ENCODE measurements around the gene FIBCD1. TPM values are rescaled to one million over a fixed set of nuclear protein-coding genes. Genes with fewer than 3 reads are reported as not detected.

Gene FIBCD1
- total RNA-seq, 4 donors from 2014 or later, result 3.3 TPM; not detected in 3

GRCh38 chr9:130939405-130940026, 469 bp upstream of the FIBCD1 start:
- no peaks in the 10 kb centered on the region for H3K36me3 ChIP-seq
- H3K4me1 ChIP-seq, result peaks cover 0 to 38% (median 12%) of the 10 kb centered on the region in 4 donors
- no peaks in the 10 kb centered on the region for H3K9me3 ChIP-seq
- H3K27ac ChIP-seq, result no peak overlapping the region
- TF ChIP-seq CTCF (IDR thresholded peaks at IDR 0.05), result no peak
- no peak for TF ChIP-seq POLR2A (IDR thresholded peaks at IDR 0.05)
- DNase-seq, result no peak
- peak overlapping the region; percentile 12 to 66 (median 48) for H3K4me3 ChIP-seq
- H3K27me3 ChIP-seq, result peaks cover 0 to 25% of the 10 kb centered on the region in 2 donors

GRCh38 chr9:130938184-130938651, 829 bp downstream of the FIBCD1 start:
- no peak overlapping the region for H3K27ac ChIP-seq
- no peaks in the 10 kb centered on the region for H3K36me3 ChIP-seq
- H3K4me1 ChIP-seq, result peaks cover 0 to 40% (median 12%) of the 10 kb centered on the region in 4 donors
- no peak for TF ChIP-seq CTCF (IDR thresholded peaks at IDR 0.05)
- no peak for TF ChIP-seq POLR2A (IDR thresholded peaks at IDR 0.05)
- DNase-seq, result no peak
- peaks cover 0 to 32% of the 10 kb centered on the region in 2 donors for H3K27me3 ChIP-seq
- H3K4me3 ChIP-seq, result peak overlapping the region in 2 of 4 donors; percentile 54 to 66
- no peaks in the 10 kb centered on the region for H3K9me3 ChIP-seq

GRCh38 chr9:130937146-130938076, 1.6 kb downstream of the FIBCD1 start:
- no peak overlapping the region for H3K4me3 ChIP-seq
- H3K36me3 ChIP-seq, result no peaks in the 10 kb centered on the region
- H3K27ac ChIP-seq, result no peak overlapping the region
- H3K4me1 ChIP-seq, result peaks cover 0 to 45% (median 12%) of the 10 kb centered on the region in 4 donors
- no peaks in the 10 kb centered on the region for H3K9me3 ChIP-seq
- DNase-seq, result no peak
- TF ChIP-seq CTCF (IDR thresholded peaks at IDR 0.05), result no peak
- TF ChIP-seq POLR2A (IDR thresholded peaks at IDR 0.05), result no peak
- H3K27me3 ChIP-seq, result peaks cover 0 to 36% of the 10 kb centered on the region in 2 donors

GRCh38 chr9:130936285-130937117, 2.5 kb downstream of the FIBCD1 start:
- TF ChIP-seq POLR2A (IDR thresholded peaks at IDR 0.05), result no peak
- TF ChIP-seq CTCF (IDR thresholded peaks at IDR 0.05), result no peak
- no peak for DNase-seq
- Histone ChIP-seq H3K27me3 (peaks cover 0 to 38% of the 10 kb centered on the region in 2 donors), H3K27ac (no peak overlapping the region), H3K9me3 (no peaks in the 10 kb centered on the region), H3K36me3 (no peaks in the 10 kb centered on the region), H3K4me1 (peaks cover 0 to 45% (median 12%) of the 10 kb centered on the region in 4 donors), H3K4me3 (no peak overlapping the region)

- Histone ChIP-seq H3K9me3 (no peaks in the 10 kb centered on the region), H3K4me1 (peaks cover 0 to 43% (median 9%) of the 10 kb centered on the region in 4 donors), H3K27ac (no peak overlapping the region), H3K36me3 (no peaks in the 10 kb centered on the region), H3K4me3 (no peak overlapping the region), H3K27me3 (peaks cover 0 to 38% of the 10 kb centered on the region in 2 donors)
- TF ChIP-seq POLR2A (IDR thresholded peaks at IDR 0.05), result no peak
- no peak for TF ChIP-seq CTCF (IDR thresholded peaks at IDR 0.05)
- DNase-seq, result no peak
These were observed 3.3 kb downstream of the FIBCD1 start for GRCh38 chr9:130935648-130936271.
